Activated T-helper 17 cell treated with anti-CD3 and anti-CD28 coated beads, Interleukin-2, amount 50 U/mL, for 72 hours (primary cell): Measurements from ENCODE around the gene ATG5. TPM values are rescaled to one million over a fixed set of nuclear protein-coding genes. Genes with fewer than 3 reads are reported as not detected.

ENCODE experiments used
- ATAC-seq: fragments of 150-1000 bp; cut with Tn5 transposase; replicated peaks from 2 replicates; pipeline ENCODE4 v1.10.0; 2021; ENCODE audit warnings: mild to moderate bottlenecking, moderate library complexity
- H3K27ac Mint-ChIP-seq: one replicate; pipeline ENCODE4 v1.8.0; 2022; ENCODE audit warnings: mixed read lengths
- H3K27me3 Mint-ChIP-seq: one replicate; pipeline ENCODE4 v1.8.0; 2022; ENCODE audit warnings: mixed read lengths
- H3K36me3 Mint-ChIP-seq: one replicate; pipeline ENCODE4 v1.8.0; 2022; ENCODE audit warnings: low read depth, mild to moderate bottlenecking, mixed read lengths
- H3K4me1 Mint-ChIP-seq: one replicate; pipeline ENCODE4 v1.8.0; 2022; ENCODE audit warnings: mixed read lengths
- H3K4me3 Mint-ChIP-seq: one replicate; pipeline ENCODE4 v1.8.0; 2022; ENCODE audit warnings: mild to moderate bottlenecking, mixed read lengths
- H3K9me3 Mint-ChIP-seq: one replicate; pipeline ENCODE4 v1.8.0; 2022; ENCODE audit warnings: mixed read lengths
- total RNA-seq, 2 donors: library from RNA; stranded (reverse); gene quantifications; one replicate each; pipeline ENCODE4 v1.2.3, GENCODE V29; 2022

Gene ATG5
- total RNA-seq, 2 donors from 2014 or later: 24.3 to 47.4 TPM

GRCh38 chr6:106204961-106205360 lies 120.6 kb downstream of the ATG5 start:
- H3K4me1 Mint-ChIP-seq: peaks cover 13% of the 10 kb centered on the region
- H3K27ac Mint-ChIP-seq: peak overlapping the region; percentile 79
- peaks cover 53% of the 10 kb centered on the region for H3K36me3 Mint-ChIP-seq
- peaks cover 4% of the 10 kb centered on the region for H3K9me3 Mint-ChIP-seq
- H3K27me3 Mint-ChIP-seq: no peaks in the 10 kb centered on the region
- peak; percentile 79 for ATAC-seq
- H3K4me3 Mint-ChIP-seq: peak overlapping the region; percentile 33

GRCh38 chr6:106199998-106200397 lies 125.6 kb downstream of the ATG5 start:
- Mint-ChIP-seq H3K27ac (no peak overlapping the region), H3K4me3 (no peak overlapping the region), H3K36me3 (peaks cover 77% of the 10 kb centered on the region), H3K27me3 (no peaks in the 10 kb centered on the region), H3K9me3 (peaks cover 4% of the 10 kb centered on the region), H3K4me1 (peaks cover 38% of the 10 kb centered on the region)
- peak; percentile 26 for ATAC-seq

- Mint-ChIP-seq H3K4me1 (peaks cover 36% of the 10 kb centered on the region), H3K27me3 (no peaks in the 10 kb centered on the region), H3K9me3 (no peaks in the 10 kb centered on the region), H3K36me3 (peaks cover 77% of the 10 kb centered on the region), H3K4me3 (no peak overlapping the region), H3K27ac (no peak overlapping the region)
- no peak for ATAC-seq
These were observed 126.2 kb downstream of the ATG5 start for GRCh38 chr6:106199331-106199730.

- peak overlapping the region; percentile 88 for H3K27ac Mint-ChIP-seq
These were observed 128.1 kb downstream of the ATG5 start for GRCh38 chr6:106197441-106197840.

GRCh38 chr6:106194949-106195921 lies 130.3 kb downstream of the ATG5 start:
- Mint-ChIP-seq H3K27me3 (no peaks in the 10 kb centered on the region), H3K36me3 (peaks cover 57% of the 10 kb centered on the region), H3K4me3 (peak overlapping the region; percentile 72), H3K4me1 (peaks cover 39% of the 10 kb centered on the region), H3K9me3 (no peaks in the 10 kb centered on the region), H3K27ac (peak overlapping the region; percentile 77)
- ATAC-seq: peak; percentile 83

More at GRCh38 chr6:106197441-106197840, 128.1 kb downstream of the ATG5 start:
- Mint-ChIP-seq H3K4me1 (peaks cover 40% of the 10 kb centered on the region), H3K27me3 (no peaks in the 10 kb centered on the region), H3K4me3 (peak overlapping the region; percentile 72), H3K9me3 (no peaks in the 10 kb centered on the region), H3K36me3 (peaks cover 78% of the 10 kb centered on the region)
- ATAC-seq: peak; percentile 34

GRCh38 chr6:106192824-106193223 lies 132.7 kb downstream of the ATG5 start:
- Mint-ChIP-seq H3K4me1 (peaks cover 40% of the 10 kb centered on the region), H3K27ac (no peak overlapping the region), H3K27me3 (no peaks in the 10 kb centered on the region)

GRCh38 chr6:106188104-106188794 lies 137.3 kb downstream of the ATG5 start:
- H3K4me1 Mint-ChIP-seq: peaks cover 47% of the 10 kb centered on the region
- peak; percentile 43 for ATAC-seq
- H3K4me3 Mint-ChIP-seq: peak overlapping the region; percentile 57
- no peaks in the 10 kb centered on the region for H3K9me3 Mint-ChIP-seq
- H3K27me3 Mint-ChIP-seq: no peaks in the 10 kb centered on the region
- H3K27ac Mint-ChIP-seq: peak overlapping the region; percentile 78
- H3K36me3 Mint-ChIP-seq: peaks cover 27% of the 10 kb centered on the region

More at GRCh38 chr6:106192824-106193223, 132.7 kb downstream of the ATG5 start:
- Mint-ChIP-seq H3K36me3 (peaks cover 41% of the 10 kb centered on the region), H3K9me3 (no peaks in the 10 kb centered on the region), H3K4me3 (no peak overlapping the region)
- no peak for ATAC-seq

- no peak for ATAC-seq
- Mint-ChIP-seq H3K36me3 (peaks cover 27% of the 10 kb centered on the region), H3K27ac (peak overlapping the region; percentile 78), H3K27me3 (no peaks in the 10 kb centered on the region), H3K4me3 (peak overlapping the region; percentile 57), H3K9me3 (no peaks in the 10 kb centered on the region), H3K4me1 (peaks cover 44% of the 10 kb centered on the region)
These were observed 138.1 kb downstream of the ATG5 start for GRCh38 chr6:106187424-106187982.

GRCh38 chr6:106186714-106187113 lies 138.8 kb downstream of the ATG5 start:
- H3K9me3 Mint-ChIP-seq: no peaks in the 10 kb centered on the region
- peak overlapping the region; percentile 57 for H3K4me3 Mint-ChIP-seq
- H3K27me3 Mint-ChIP-seq: no peaks in the 10 kb centered on the region
- peak; percentile 33 for ATAC-seq
- peak overlapping the region; percentile 78 for H3K27ac Mint-ChIP-seq
- H3K36me3 Mint-ChIP-seq: peaks cover 27% of the 10 kb centered on the region
- peaks cover 52% of the 10 kb centered on the region for H3K4me1 Mint-ChIP-seq

GRCh38 chr6:106186172-106186571 lies 139.4 kb downstream of the ATG5 start:
- Mint-ChIP-seq H3K27ac (peak overlapping the region; percentile 78), H3K9me3 (no peaks in the 10 kb centered on the region), H3K4me1 (peaks cover 57% of the 10 kb centered on the region), H3K36me3 (peaks cover 27% of the 10 kb centered on the region), H3K27me3 (no peaks in the 10 kb centered on the region), H3K4me3 (peak overlapping the region; percentile 57)
- peak; percentile 20 for ATAC-seq

GRCh38 chr6:106185615-106186014 lies 139.9 kb downstream of the ATG5 start:
- peaks cover 58% of the 10 kb centered on the region for H3K4me1 Mint-ChIP-seq
- no peaks in the 10 kb centered on the region for H3K27me3 Mint-ChIP-seq
- ATAC-seq: peak; percentile 42
- peaks cover 27% of the 10 kb centered on the region for H3K36me3 Mint-ChIP-seq
- peak overlapping the region; percentile 57 for H3K4me3 Mint-ChIP-seq
- no peaks in the 10 kb centered on the region for H3K9me3 Mint-ChIP-seq
- H3K27ac Mint-ChIP-seq: peak overlapping the region; percentile 78

GRCh38 chr6:106184629-106185028 lies 140.9 kb downstream of the ATG5 start:
- Mint-ChIP-seq H3K4me3 (peak overlapping the region; percentile 57), H3K4me1 (peaks cover 58% of the 10 kb centered on the region), H3K9me3 (no peaks in the 10 kb centered on the region), H3K27me3 (no peaks in the 10 kb centered on the region), H3K36me3 (peaks cover 27% of the 10 kb centered on the region), H3K27ac (peak overlapping the region; percentile 78)
- ATAC-seq: peak; percentile 13

GRCh38 chr6:106183430-106183829 lies 142.1 kb downstream of the ATG5 start:
- Mint-ChIP-seq H3K9me3 (no peaks in the 10 kb centered on the region), H3K27me3 (no peaks in the 10 kb centered on the region), H3K4me3 (peak overlapping the region; percentile 57), H3K27ac (peak overlapping the region; percentile 89), H3K36me3 (peaks cover 25% of the 10 kb centered on the region), H3K4me1 (peaks cover 54% of the 10 kb centered on the region)
- ATAC-seq: no peak

GRCh38 chr6:106182455-106182854 lies 143.1 kb downstream of the ATG5 start:
- ATAC-seq: peak; percentile 67
- Mint-ChIP-seq H3K9me3 (no peaks in the 10 kb centered on the region), H3K36me3 (peaks cover 22% of the 10 kb centered on the region), H3K27ac (peak overlapping the region; percentile 89), H3K4me1 (peaks cover 46% of the 10 kb centered on the region), H3K4me3 (peak overlapping the region; percentile 57), H3K27me3 (no peaks in the 10 kb centered on the region)
